Keratinocyte (primary cell): Measurements from ENCODE around the gene PIK3CB.

Experiments
- EZH2 ChIP-seq: IDR thresholded peaks from one replicate; pipeline ENCODE4 v1.6.1; 2012; ENCODE audit warnings: inconsistent platforms, mild to moderate bottlenecking, low read length, moderate library complexity
- TF ChIP-seq, protein P1 (sequence below), 3 experiments: IDR thresholded peaks in 1 of 3; conservative IDR thresholded peaks in 1 of 3; optimal IDR thresholded peaks in 1 of 3; 2 replicates in 2 of 3; 3 replicates in 1 of 3; pipeline versions ENCODE3 to v1.5.1; 2011; ENCODE audit warnings: low read length in 3 of 3, mild to moderate bottlenecking in 3 of 3, moderate library complexity in 2 of 3, control low read depth in 1 of 3, inconsistent platforms in 1 of 3; ENCODE audit not compliant: insufficient read depth in 2 of 3; ENCODE audit errors: extremely low read depth in 1 of 3

DNA sequence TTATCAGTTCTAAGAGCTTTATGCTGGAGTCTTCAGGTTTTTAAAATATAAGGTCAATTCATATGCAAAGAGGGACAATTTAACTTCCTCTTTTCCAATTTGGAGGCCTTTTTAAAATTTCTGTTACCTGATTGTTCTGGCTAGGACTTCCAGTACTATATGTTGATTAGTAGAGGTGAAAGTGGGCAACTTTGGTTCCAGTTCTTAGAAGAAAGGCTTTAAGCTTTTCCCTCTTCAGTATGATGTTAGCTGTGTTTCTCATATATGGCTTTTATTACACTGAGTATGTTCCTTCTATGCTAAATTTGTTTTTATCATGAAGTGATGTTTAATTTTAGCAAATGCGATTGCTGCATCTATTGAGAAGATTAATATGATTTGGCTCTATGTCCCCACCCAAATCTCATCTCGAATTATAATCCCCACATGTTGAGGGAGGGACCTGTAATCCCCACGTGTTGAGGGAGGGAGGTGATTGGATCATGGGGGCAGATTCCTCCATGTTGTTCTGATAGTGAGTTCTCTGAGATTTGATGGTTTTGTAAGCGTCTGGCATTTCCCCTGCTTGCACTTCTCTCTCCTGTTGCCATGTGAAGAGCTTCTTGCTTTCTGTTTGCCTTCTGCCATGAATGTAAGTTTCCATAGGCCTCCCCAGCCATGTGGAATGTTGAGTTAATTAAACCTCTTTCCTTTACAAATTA lies 192.4 kb downstream of the PIK3CB start:
- TF ChIP-seq, protein P1, sequence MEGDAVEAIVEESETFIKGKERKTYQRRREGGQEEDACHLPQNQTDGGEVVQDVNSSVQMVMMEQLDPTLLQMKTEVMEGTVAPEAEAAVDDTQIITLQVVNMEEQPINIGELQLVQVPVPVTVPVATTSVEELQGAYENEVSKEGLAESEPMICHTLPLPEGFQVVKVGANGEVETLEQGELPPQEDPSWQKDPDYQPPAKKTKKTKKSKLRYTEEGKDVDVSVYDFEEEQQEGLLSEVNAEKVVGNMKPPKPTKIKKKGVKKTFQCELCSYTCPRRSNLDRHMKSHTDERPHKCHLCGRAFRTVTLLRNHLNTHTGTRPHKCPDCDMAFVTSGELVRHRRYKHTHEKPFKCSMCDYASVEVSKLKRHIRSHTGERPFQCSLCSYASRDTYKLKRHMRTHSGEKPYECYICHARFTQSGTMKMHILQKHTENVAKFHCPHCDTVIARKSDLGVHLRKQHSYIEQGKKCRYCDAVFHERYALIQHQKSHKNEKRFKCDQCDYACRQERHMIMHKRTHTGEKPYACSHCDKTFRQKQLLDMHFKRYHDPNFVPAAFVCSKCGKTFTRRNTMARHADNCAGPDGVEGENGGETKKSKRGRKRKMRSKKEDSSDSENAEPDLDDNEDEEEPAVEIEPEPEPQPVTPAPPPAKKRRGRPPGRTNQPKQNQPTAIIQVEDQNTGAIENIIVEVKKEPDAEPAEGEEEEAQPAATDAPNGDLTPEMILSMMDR (optimal IDR thresholded peaks at IDR 0.05 in 1 of 3, IDR thresholded peaks at IDR 0.05 in 1 of 3, conservative IDR thresholded peaks at IDR 0.05 in 1 of 3; ENCODE audit: extremely low read depth in 1 of 3, insufficient read depth in 2 of 3, low read length in 3 of 3): no peak
- TF ChIP-seq EZH2: no peak
